ENCODE measurements around the gene FAM177B. TPM values are rescaled to one million over a fixed set of nuclear protein-coding genes. Genes with fewer than 3 reads are reported as not detected.

Gene FAM177B
- total and polyA plus RNA-seq, 8 donors: 0.28 to 1.2 (median 0.49) TPM; not detected in 2

DNA sequence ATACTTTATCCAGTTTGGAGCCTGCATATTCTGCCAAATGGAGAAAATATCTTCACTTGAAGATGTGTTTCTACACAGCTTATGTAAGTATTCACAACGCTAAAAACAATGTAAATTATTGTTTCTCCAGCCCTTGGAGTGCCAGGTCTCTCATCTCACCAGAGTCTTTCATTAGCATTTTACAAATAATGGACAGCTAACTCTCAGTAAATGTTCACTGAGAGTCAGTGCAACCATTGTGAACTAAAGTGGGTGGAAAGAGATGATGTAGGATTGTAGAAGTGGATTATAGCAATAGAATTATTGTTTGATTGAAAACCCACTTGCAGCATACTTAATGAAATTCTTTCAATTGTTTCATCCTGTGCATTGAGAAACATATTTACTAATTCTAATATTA lies 8.3 kb upstream of the FAM177B start:
- H3K27me3 ChIP-seq: no peaks in the 10 kb centered on the region
- DNase-seq (no peak), ATAC-seq (no peak)
- H3K9me3 ChIP-seq: no peaks in the 10 kb centered on the region
- peaks cover 5 to 99% of the 10 kb centered on the region in 2 donors for H3K36me3 ChIP-seq
- intact Hi-C loops (cut with DNase I): no loop called here
- TF ChIP-seq, protein P1, sequence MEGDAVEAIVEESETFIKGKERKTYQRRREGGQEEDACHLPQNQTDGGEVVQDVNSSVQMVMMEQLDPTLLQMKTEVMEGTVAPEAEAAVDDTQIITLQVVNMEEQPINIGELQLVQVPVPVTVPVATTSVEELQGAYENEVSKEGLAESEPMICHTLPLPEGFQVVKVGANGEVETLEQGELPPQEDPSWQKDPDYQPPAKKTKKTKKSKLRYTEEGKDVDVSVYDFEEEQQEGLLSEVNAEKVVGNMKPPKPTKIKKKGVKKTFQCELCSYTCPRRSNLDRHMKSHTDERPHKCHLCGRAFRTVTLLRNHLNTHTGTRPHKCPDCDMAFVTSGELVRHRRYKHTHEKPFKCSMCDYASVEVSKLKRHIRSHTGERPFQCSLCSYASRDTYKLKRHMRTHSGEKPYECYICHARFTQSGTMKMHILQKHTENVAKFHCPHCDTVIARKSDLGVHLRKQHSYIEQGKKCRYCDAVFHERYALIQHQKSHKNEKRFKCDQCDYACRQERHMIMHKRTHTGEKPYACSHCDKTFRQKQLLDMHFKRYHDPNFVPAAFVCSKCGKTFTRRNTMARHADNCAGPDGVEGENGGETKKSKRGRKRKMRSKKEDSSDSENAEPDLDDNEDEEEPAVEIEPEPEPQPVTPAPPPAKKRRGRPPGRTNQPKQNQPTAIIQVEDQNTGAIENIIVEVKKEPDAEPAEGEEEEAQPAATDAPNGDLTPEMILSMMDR (IDR thresholded peaks at IDR 0.05): no peak
- no peak overlapping the region for H3K27ac ChIP-seq
- no peak overlapping the region for H3K4me3 ChIP-seq
- no peaks in the 10 kb centered on the region for H3K4me1 ChIP-seq

DNA sequence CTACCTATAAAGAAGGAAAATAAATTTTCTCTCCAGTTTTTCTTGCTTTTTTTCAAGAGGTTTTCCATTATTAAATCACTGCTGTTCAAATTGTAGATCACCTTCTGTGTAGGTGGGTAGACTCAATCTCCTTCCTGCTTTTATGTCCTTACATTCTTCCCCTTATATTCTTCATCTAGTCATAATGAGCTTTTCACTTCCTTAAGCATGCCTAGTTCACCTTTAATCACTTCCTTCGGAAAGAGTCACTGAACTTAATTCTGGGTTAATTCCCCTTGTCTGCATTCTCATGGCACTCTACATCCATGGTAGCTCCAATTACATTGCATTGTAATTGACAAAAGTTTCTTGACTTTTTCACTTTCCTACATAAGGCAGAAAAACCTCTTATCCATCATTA lies 6.1 kb upstream of the FAM177B start:
- intact Hi-C loops (cut with DNase I): loop anchor here in 1 of 2 donors (10.0 kb wide), 1 partner anchor 354 kb away; no protein-coding TSS in a partner anchor
- Histone ChIP-seq H3K9me3 (no peaks in the 10 kb centered on the region), H3K27ac (no peak overlapping the region), H3K36me3 (peaks cover 5 to 99% of the 10 kb centered on the region in 2 donors), H3K4me1 (no peaks in the 10 kb centered on the region), H3K4me3 (no peak overlapping the region), H3K27me3 (no peaks in the 10 kb centered on the region)
- DNase-seq: no peak
- TF ChIP-seq, protein P1 (IDR thresholded peaks at IDR 0.05): no peak
- ATAC-seq: no peak

DNA sequence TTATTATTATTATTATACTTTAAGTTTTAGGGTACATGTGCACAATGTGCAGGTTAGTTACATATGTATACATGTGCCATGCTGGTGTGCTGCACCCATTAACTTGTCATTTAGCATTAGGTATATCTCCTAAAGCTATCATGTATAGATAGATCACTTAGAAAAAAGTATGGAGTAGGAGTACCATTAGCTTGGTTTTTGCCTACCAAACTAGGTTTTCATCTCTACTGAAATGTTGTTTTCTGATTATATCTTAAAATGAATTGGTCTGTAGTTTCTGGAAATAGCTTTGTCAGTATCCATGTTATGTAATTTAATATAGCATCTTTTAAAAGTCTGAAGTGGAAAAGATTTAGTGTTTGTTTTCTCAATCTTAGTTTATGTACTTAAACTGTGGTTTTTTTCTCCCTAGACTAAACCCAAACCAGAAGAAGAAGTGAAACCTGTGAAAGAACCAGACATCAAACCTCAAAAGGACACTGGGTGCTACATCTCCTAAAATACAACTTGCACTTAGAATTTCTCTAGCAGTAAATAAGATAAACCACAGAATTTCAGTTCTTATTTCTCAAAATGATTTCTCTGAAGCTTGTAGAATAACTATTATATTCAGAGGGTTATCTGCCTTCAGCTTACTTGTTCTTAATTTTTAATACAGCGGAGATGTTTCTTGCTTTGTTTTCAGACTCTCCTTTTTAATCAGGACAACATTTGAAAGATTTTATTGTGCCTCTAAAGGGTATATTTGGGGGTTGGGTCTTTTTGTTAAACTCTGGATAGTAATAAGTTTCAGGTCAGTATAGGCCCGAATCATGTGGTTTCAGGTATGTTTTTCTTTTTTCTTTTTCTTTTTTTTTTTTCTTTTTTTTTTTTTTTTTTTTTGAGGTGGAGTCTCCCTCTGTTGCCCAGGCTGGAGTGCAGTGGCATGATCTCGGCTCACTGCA lies 4.5 kb upstream of the FAM177B start:
- no peaks in the 10 kb centered on the region for H3K9me3 ChIP-seq

DNA sequence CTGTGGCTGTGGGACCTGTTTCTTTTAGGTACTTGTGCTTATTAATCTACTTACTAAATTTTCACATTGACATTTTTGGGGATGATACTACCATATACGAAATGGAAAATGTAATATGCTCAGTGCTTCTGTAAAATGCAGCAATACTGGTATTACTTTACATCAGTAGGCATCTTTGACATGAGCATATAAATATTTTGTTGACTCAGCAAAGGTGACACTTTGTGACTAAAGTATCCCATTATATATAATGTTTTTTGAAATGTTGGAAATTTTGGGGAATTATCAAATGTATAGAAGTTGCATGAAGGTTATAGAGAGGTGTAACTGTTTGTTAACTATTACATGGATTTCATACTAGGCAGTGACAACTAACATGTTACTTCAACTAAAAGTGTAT lies 2.3 kb upstream of the FAM177B start:
- H3K36me3 ChIP-seq: peaks cover 2 to 68% of the 10 kb centered on the region in 2 donors
- H3K4me1 ChIP-seq: no peaks in the 10 kb centered on the region
- intact Hi-C loops (cut with DNase I): loop anchor here in 1 of 2 donors (10.0 kb wide), 1 partner anchor 350 kb away; no protein-coding TSS in a partner anchor
- no peak overlapping the region for H3K27ac ChIP-seq
- H3K4me3 ChIP-seq: no peak overlapping the region
- H3K9me3 ChIP-seq: no peaks in the 10 kb centered on the region
- DNase-seq (no peak), ATAC-seq (no peak)
- TF ChIP-seq, protein P1 (IDR thresholded peaks at IDR 0.05): no peak
- H3K27me3 ChIP-seq: no peaks in the 10 kb centered on the region

More for the DNA sequence above, 4.5 kb upstream of the FAM177B start:
- TF ChIP-seq, protein P1 (IDR thresholded peaks at IDR 0.05): no peak
- peaks cover 5 to 91% of the 10 kb centered on the region in 2 donors for H3K36me3 ChIP-seq
- intact Hi-C loops (cut with DNase I): loop anchor here in 1 of 2 donors (10.0 kb wide), 1 partner anchor 352 kb away; no protein-coding TSS in a partner anchor
- H3K4me1 ChIP-seq: no peaks in the 10 kb centered on the region
- ATAC-seq (no peak), DNase-seq (no peak)
- no peak overlapping the region for H3K4me3 ChIP-seq
- no peak overlapping the region for H3K27ac ChIP-seq
- H3K27me3 ChIP-seq: no peaks in the 10 kb centered on the region

DNA sequence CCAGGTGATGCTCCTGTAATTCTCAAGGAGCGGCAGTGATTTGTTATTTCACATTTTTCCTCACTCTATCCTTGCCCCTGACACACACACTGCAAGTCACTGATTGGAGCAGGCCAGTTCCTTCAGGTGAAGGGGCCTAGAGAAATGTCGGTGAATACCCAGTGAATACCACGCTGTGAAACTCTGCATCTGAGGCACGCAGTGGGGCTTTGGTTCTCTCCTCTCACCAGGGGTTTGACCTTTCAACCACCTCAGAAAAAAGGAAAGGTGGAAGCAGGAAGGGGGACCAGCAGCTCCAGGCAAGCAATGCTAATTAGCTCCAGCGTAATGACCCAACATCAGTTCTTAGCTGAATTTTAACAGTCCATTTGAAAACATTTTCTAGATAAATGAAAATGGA lies 532 bp upstream of the FAM177B start:
- ATAC-seq (peak; percentile 23), DNase-seq (no peak)
- Histone ChIP-seq H3K4me3 (no peak overlapping the region), H3K9me3 (no peaks in the 10 kb centered on the region), H3K4me1 (no peaks in the 10 kb centered on the region), H3K27me3 (no peaks in the 10 kb centered on the region), H3K27ac (no peak overlapping the region), H3K36me3 (peaks cover 0 to 51% of the 10 kb centered on the region in 2 donors)
- TF ChIP-seq, protein P1 (IDR thresholded peaks at IDR 0.05): no peak
- intact Hi-C loops (cut with DNase I): loop anchor here in 1 of 2 donors (10.0 kb wide), 1 partner anchor 348 kb away; no protein-coding TSS in a partner anchor

Data from left lung (tissue), 10 donors.